ENCODE results near the gene REV3L. TPM values are rescaled to one million over a fixed set of nuclear protein-coding genes. Genes with fewer than 3 reads are reported as not detected.

REV3L gene
- total and polyA plus RNA-seq, 2 of the 13 experiments (the other 11 are each of a cell fraction or from before 2014, with no cell fraction given), result 12.8 to 31.3 TPM

DNA sequence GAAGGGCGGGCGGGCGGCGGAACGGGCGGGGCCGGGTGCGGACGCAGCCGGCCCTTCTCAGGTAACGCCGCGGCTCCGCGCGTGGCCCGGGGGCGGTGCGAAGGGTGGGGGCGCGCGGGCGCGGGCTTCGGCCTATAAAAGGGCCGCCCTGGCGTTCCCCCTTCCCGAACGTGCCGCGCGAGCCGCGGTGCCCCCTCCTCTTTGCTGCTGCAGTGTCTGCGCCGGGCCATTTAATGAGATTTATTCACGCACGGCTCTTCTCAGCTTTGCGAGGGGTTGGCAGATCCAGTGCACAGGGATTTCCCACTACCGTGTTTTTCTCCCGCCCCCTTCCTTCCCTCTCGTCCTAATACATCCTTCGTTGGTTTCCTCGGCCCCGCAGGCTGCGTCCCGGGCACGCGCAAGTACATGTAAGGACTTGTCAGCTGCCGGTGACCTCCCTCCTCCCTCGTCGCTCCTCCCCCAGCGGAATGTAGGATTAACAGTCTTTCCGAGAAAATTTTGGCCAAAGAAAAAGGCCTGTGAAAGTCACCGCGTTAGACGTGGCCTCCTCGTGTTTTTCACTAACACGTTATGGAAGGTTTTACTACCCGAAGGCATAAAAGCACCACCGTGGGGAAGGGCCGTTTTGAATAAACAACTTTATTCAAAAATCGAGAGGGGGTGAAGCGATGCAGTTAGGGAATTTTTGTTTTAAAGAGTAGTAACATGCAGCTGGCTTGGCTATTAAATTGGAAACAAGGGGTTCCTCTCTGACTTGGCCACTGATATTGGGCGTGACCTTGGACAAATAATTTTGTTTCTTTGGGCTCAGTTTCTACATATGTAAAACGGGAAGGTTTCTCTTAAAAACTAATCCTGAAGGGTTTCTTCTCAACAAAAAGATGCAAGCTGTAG lies 966 bp upstream of the REV3L start (continued):
- TF ChIP-seq, protein P1, sequence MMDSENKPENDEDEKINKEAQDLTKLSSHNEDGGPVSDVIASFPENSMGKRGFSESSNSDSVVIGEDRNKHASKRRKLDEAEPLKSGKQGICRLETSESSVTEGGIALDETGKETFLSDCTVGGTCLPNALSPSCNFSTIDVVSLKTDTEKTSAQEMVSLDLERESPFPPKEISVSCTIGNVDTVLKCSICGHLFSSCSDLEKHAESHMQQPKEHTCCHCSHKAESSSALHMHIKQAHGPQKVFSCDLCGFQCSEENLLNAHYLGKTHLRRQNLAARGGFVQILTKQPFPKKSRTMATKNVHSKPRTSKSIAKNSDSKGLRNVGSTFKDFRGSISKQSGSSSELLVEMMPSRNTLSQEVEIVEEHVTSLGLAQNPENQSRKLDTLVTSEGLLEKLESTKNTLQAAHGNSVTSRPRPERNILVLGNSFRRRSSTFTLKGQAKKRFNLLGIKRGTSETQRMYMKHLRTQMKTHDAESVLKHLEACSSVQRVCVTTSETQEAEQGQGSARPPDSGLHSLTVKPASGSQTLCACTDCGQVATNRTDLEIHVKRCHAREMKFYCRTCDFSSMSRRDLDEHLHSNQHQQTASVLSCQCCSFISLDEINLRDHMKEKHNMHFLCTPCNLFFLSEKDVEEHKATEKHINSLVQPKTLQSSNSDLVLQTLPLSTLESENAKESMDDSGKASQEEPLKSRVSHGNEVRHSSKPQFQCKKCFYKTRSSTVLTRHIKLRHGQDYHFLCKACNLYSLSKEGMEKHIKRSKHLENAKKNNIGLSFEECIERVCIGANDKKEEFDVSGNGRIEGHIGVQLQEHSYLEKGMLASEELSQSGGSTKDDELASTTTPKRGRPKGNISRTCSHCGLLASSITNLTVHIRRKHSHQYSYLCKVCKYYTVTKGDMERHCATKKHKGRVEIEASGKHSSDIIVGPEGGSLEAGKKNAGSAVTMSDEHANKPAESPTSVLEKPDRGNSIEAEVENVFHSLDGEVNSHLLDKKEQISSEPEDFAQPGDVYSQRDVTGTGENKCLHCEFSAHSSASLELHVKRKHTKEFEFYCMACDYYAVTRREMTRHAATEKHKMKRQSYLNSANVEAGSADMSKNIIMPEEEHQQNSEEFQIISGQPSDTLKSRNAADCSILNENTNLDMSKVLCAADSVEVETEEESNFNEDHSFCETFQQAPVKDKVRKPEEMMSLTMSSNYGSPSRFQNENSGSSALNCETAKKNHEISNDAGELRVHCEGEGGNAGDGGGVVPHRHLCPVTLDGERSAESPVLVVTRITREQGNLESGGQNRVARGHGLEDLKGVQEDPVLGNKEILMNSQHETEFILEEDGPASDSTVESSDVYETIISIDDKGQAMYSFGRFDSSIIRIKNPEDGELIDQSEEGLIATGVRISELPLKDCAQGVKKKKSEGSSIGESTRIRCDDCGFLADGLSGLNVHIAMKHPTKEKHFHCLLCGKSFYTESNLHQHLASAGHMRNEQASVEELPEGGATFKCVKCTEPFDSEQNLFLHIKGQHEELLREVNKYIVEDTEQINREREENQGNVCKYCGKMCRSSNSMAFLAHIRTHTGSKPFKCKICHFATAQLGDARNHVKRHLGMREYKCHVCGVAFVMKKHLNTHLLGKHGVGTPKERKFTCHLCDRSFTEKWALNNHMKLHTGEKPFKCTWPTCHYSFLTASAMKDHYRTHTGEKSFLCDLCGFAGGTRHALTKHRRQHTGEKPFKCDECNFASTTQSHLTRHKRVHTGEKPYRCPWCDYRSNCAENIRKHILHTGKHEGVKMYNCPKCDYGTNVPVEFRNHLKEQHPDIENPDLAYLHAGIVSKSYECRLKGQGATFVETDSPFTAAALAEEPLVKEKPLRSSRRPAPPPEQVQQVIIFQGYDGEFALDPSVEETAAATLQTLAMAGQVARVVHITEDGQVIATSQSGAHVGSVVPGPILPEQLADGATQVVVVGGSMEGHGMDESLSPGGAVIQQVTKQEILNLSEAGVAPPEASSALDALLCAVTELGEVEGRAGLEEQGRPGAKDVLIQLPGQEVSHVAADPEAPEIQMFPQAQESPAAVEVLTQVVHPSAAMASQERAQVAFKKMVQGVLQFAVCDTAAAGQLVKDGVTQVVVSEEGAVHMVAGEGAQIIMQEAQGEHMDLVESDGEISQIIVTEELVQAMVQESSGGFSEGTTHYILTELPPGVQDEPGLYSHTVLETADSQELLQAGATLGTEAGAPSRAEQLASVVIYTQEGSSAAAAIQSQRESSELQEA (CRISPR knock-in tag; IDR thresholded peaks at IDR 0.05; ENCODE audit: not compliant biosample characterization), result peak; percentile 74
- TF ChIP-seq ZNF644 (CRISPR knock-in tag; IDR thresholded peaks at IDR 0.05; ENCODE audit: low read depth) (peak; percentile 26; the same call in 1 of the 2 replicates), TARDBP (CRISPR knock-in tag; IDR thresholded peaks at IDR 0.05) (no peak), ZNF343 (CRISPR knock-in tag; IDR thresholded peaks at IDR 0.05) (0 out of 2 replicates have a peak, but pooled peaks have one; percentile 21), PATZ1 (CRISPR knock-in tag; IDR thresholded peaks at IDR 0.05) (peak; percentile 86), KMT2A (CRISPR knock-in tag; IDR thresholded peaks at IDR 0.05) (peak; percentile 70), HNRNPK (IDR thresholded peaks at IDR 0.05; ENCODE audit: low read depth, low read length, poor library complexity, severe bottlenecking) (no peak), NCOA2 (CRISPR knock-in tag; IDR thresholded peaks at IDR 0.05) (peak; percentile 60), ZNF772 (CRISPR knock-in tag; IDR thresholded peaks at IDR 0.05) (peak; percentile 79), HNF4A (CRISPR knock-in tag; IDR thresholded peaks at IDR 0.05) (0 out of 2 replicates have a peak, but pooled peaks have one; percentile 41), SALL1 (CRISPR knock-in tag; IDR thresholded peaks at IDR 0.05) (peak; percentile 73), ZNF550 (CRISPR knock-in tag; IDR thresholded peaks at IDR 0.05; ENCODE audit: borderline replicate concordance) (no peak), SRF (IDR thresholded peaks at IDR 0.05; ENCODE audit: low read depth, low read length) (peak; percentile 43; the same call in 1 of the 2 replicates), ZHX1 (CRISPR knock-in tag; IDR thresholded peaks at IDR 0.05; ENCODE audit: low read depth) (peak; percentile 12; the same call in 1 of the 2 replicates), ADNP (CRISPR knock-in tag; IDR thresholded peaks at IDR 0.05) (no peak), MYC (CRISPR knock-in tag; IDR thresholded peaks at IDR 0.05; ENCODE audit: borderline replicate concordance) (peak; percentile 92; the same call in 1 of the 2 replicates)

Data from HepG2 (cell line).